GM18858 (cell line): ENCODE results near the gene ULK4.
"Not testable (repeated sequence)": the region's sequence is repeated elsewhere in the genome, so short reads cannot be mapped to it uniquely, and the experiment has no call there.

Experiments used
- ATAC-seq: cut with Tn5 transposase; IDR thresholded peaks from one replicate; pipeline ENCODE4 v1.9.1; 2021; ENCODE audit not compliant: unreplicated experiment

ULK4 gene

GRCh38 chr3:41370765-41371535 is 591.0 kb downstream of the ULK4 start:
- not testable (repeated sequence) for ATAC-seq

- ATAC-seq = no peak
Observed at GRCh38 chr3:41370307-41370706, 591.6 kb downstream of the ULK4 start.

DNA sequence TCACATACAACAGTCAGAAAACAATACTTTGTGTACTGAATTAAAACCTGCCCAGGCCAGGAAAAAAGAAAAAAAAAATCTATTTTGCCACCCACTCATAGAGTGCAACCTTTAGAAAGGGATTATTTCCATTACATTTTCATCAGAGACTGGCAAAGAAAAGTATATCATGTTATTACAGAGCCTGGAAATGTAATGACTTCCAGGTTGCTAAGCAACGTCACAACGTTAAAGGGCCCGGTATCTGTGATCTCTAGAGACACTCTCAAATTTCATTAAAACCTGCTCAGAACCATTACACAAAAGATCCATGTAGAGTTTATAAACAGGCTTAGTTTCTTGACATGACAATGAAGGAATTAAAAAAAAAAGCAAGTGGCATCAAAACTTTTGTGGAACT is 592.1 kb downstream of the ULK4 start:
- ATAC-seq = no peak

DNA sequence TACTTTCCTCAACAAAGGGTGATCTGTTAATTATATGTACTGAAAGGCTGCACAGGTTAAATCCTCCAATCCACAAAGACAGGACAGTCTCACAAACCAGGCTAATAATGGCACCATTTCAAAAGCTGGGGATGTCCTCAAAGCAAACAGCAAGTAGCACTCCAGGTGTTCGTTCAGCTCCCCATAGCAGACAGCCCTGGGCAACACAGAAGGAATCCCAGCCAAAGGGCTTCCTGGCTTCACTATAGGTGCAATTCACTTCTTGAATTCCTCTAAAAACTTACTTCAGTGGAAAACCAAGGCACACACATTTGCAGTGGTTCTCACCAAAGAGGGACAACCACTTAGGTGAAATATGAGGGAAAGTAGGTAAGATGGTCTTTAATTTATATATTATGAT is 595.9 kb downstream of the ULK4 start:
- ATAC-seq = no peak

DNA sequence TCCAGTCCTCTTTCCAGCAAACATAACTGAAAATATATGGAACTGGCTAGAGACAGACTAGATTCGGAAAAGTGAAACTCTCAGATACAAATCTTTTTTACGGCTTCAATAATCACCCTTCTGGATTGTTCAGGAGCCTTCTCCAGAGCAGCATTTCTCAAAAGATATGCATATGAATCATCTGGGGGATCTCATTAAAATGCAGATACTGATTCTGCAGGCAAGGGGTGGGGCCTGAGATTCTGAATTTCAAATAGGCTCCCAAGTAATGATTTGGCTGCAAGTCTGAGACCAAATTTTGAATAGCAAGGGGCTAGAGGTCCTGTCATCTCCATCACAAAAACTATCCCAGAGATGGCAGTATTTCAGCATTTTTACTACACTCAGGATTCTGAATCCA is 597.2 kb downstream of the ULK4 start:
- ATAC-seq = no peak

DNA sequence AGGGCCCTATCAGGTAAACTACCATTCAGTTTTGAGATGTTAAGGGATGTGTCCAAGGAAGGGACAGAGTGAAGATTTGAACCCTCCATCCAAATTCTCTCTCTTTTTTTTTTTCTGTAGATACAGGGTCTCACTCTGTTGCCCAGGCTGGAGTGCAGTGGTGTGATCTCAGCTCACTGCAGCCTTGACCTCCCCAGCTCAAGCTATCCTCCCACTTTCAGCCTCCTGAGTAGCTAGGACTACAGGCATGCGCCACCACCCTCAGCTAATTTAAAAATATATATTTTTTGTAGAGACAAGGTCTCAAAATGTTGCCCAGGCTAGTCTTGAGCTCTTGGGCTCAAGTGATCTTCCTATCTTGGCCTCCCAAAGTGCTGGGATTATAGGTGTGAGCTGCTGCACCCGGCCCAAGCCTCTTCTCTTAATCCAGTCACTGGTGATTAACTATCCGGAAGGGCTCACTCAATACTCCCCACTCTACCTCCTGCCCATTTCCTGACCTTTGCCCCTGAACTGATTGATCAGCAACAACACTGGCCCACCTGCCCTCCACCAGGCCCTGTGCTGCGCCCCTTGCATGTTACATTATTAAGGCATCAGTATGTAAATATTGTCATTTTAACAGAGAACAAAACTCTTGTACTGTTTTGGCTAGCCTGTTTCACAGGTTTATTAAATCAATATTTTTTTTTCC is 597.9 kb downstream of the ULK4 start:
- no peak for ATAC-seq

DNA sequence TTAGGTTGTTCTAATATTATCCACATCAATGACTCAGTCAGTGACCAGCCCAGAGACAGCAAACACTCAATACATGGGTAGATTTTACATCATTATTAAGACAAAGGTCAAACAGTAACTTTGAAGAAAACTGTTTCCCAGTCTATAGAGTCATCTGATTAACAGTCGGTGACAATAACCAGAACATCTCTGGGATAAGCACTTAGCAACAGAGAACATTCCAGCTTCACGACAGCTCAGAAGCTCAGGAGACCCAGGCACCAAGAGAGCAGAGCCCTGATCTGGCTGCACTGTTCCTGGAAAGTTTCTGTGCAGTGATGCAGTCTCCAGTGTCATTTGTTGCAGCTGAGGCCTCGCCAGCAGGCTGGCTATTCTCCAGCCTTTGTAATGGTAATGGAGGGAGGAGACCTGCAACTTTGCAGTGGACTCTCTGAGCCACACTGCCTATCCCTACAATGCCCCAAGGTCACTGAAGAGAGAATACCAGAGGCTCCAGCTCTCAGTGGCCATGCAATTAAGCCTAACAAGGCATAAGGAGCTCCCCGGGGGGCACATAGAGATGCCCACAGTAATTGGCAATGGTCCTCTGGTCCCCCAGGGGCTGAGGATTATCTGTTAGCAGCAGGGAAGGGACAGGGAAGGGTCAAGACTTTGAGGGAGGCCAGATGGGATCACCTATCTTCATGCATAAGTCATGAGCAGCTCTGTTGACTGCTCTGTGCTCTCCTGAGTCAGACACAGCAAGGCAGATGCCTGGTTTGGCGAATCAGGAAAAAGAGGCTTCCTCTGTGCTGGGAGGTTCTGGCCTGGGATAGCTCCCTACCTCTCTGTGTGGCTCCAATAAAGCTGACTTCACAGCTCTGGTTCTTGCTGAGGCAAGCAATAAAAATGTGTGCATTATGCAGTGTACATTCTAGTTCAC is 599.0 kb downstream of the ULK4 start:
- ATAC-seq = no peak

DNA sequence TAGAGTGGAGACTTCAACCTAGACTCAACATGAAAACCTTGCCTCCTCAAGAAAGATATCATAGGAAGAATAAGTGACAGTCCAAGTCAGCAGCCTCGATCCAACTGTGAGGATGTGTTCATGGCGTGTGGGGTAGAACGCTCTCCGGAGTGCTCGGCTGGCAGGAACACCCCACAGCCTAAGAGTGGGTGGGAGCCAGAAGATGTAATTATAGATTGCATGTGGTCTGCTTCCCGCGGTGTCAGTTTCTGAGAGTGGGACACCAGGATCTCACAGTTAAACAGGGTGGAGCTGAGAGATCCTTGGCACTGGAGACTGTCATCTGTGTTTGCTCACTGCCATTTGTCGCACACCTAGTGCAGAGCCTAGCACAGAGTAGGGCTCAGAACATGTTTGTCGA is 604.6 kb downstream of the ULK4 start:
- no peak for ATAC-seq

DNA sequence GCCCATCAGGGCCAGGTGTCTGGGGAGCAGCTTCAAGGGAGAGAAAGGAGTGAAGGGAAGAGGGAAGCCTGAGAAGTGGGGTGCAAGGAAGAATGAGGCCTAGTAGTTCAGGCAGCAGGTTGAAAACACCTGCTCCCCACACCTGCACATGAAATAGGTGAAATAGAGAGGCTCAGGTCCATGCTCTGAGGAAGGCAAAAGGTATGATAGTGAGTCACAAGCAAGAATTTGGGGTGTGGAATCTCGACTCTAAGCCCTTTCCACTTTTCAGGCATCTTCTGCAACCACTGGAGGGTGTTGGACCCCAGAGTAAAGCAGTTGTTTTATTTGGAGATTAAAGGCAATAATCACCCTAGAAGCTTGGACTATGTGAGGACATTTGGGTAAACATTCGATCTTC is 605.1 kb downstream of the ULK4 start:
- no peak for ATAC-seq

DNA sequence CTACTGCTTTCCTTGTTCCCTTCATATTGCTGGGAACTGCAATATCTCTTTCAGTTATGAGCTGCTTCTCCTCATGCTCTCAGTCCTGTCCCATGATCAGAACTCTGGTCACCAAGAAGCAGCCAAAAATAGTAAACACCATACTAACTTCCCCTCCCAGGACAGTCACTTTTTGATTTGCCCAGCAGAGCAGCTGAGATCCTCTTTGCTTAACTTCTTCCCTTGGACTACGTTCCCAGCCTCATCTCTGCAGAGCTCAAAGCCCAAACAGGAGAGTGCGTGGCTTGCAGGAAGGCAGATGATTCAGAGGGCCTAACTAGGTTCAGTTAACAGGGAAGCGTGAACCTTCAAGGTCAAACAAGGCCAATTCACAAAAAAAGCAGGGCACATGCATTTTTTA is 609.4 kb downstream of the ULK4 start:
- no peak for ATAC-seq

DNA sequence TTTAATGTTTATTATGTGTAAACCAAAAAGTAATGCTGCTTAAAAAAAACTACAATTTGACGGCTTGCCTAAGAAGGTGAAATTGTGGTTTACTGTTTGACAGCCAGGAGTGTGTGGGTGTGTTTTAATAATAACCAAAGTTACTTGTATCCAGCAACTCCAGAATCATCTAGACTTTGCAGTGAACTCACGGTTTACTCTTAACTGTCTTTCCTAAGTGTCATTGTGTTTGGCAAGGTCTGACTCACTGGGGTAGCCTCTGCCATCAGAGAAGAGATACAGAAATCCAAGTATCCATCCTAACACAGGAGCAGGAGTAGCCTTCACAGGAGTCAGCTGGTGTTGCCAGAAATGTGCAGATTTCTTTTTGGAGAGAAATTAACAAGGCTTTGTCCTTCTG is 611.5 kb downstream of the ULK4 start:
- no peak for ATAC-seq

GRCh38 chr3:41348401-41348800 is 613.5 kb downstream of the ULK4 start:
- no peak for ATAC-seq

GRCh38 chr3:41346698-41347270 is 615.1 kb downstream of the ULK4 start:
- ATAC-seq = no peak

- ATAC-seq = no peak
Observed at GRCh38 chr3:41345788-41346187, 616.1 kb downstream of the ULK4 start.

DNA sequence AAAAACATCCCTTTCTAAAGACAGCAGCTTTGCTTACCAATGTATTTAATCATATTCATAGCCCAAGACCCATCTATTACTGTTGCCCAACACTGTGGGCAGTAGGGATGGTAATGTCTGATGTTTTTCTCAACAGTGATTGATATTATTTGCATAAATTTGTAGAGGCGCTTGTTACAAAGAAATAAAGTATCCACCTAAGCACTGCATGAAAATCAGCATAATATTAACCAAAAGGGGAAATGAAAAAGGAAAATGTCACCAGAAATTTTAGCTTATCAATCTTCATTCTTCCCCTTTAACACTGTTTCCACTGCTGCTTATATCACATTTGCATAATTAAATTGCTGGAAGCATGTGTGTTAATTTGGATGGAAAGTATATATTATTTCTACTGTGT is 622.1 kb downstream of the ULK4 start:
- no peak for ATAC-seq

DNA sequence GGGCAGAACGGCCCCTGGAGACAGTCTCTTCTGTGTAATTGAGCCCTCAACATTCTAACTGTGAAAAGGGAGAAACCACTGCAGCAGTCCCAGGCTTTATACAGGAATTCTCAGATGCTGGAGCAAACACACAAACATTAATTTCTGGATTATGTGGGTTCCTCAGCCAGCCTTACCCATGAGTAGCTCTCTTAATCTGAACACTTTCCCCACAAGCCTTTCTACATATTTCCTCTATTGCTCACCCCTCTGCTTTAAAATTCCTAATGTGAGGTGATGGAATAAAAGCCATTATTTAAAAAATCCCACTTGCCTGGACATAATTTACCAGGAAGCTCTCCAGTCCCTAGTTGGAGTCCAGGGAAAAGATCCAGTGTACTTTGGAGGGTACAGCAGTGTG is 623.6 kb downstream of the ULK4 start:
- no peak for ATAC-seq

DNA sequence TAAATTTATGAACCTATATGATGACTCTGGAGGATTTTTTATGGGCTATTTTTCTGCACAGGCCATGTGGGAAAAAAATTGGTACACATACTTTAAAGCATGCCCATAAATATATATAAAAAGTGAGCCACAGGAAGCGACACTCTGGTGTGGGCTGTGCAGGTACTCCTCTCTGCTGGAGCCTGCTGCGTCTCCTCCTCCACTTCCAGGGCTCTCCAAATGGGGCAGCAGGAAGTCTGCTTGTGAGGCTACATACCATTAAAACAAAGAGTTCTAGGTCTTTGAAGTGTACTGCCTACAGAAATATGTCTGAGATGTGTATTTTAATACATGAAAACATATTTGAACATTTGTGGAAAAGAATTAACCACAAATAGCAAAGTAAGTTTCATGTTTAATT is 627.5 kb downstream of the ULK4 start:
- no peak for ATAC-seq

DNA sequence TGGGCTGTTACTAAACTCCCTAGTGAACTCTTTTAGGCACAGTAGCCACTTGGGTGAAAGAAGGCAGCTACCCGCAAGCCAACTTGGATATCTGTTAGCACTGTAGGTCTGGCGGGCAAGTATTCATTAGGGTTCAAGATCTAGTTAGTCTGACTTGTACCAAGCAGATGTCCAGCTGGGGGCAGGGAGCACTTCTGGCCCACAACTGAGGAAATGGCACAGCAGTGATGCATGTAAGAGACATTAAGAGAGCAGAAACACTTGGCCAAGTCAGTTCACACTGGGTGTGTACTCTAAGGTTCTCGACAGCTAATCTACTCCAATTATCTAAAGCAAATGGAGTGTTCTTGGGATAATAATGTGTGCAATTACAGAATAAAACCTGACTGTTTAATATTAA is 630.9 kb downstream of the ULK4 start:
- ATAC-seq = no peak

DNA sequence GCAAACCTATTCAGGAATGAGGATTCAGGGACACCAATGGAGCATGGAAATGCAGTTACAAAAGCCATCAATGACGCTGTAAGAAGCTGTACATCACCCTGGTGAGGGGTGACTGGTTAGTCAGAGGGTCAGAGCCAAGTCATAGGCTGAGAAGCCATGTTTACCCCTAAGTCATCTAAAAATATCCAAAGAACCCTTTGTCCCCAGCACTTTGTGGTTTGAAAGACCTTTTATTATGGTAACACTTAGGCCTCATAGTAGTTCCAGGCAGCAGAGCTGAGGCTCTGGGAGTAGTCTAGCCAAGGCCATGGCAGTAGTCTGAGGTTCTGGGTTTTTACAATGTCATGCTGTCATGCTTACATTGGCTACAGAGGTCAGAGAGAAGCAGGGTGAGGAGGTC is 631.4 kb downstream of the ULK4 start:
- ATAC-seq = no peak

DNA sequence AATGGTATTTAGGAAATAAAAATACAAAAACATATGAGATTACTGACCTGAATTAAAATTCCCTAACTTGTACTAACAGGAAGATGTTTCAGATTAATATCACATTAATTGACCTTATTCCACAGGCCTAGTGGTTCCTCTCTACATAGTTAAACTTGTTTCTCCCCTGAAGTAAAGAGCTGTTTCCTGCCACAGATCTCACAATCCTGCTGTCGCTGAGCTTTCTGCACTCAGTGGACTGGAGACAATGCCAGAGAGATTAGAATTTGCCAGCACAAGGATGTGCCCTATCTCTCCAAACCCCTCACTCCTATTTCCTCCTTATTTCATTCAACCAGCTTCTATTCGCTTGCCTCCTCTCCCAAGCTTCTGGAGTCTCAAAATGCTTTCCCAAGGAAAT is 632.0 kb downstream of the ULK4 start:
- ATAC-seq = no peak

DNA sequence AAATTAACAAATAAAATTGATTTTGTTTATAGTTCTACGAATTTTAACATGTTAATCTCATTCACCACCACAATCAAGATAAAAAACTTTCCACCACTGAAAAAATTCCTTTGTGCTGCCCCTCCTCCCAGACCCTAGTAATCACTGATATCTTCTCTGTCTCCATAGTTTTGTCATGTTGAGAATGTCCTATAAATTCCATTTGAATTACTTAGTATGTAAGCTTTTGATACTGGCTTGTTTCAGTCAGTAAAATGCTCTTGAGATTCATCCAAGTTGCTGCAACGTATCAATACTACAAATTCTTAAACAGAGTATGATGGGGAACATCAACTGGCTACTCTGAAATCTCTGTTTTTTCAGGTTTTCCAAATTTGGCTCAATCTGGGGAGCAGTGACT is 633.0 kb downstream of the ULK4 start:
- ATAC-seq = no peak
